K562 (cell line): Measurements from ENCODE around the gene PLA2G7. TPM values are rescaled to one million over a fixed set of nuclear protein-coding genes. Genes with fewer than 3 reads are reported as not detected.

Source experiments
- ATAC-seq: fragments of 200-7000 bp; cut with Tn5 transposase; 3 replicates; pipeline ENCODE4 v1.9.1; 2020; ENCODE audit warnings: moderate library complexity
- BruUV-seq: library from RNA; stranded (reverse); fragments of 400-500 nt; replicated peaks from 2 replicates; lab custom pipeline; 2021; lab: Mats Ljungman, UMichigan
- CTCF ChIA-PET: fragments of 300-600 bp; formaldehyde crosslinking; extraction: SDS; loops from one replicate; lab custom pipeline; 2021; ENCODE audit warnings: low intra/inter-chr PET ratio; lab: Yijun Ruan, JAX
- POLR2A ChIA-PET: fragments of 300-600, 350-650 bp; sonication (Branson Sonifier 250); formaldehyde crosslinking; extraction: SDS; loops from one replicate; lab custom pipeline; 2021; ENCODE audit warnings: antibody characterized with exemption, inconsistent platforms; lab: Yijun Ruan, JAX
- DNase-seq, 4 experiments: peaks; one replicate each; pipeline versions ENCODE4 v3.0.0 to v3.0.0-alpha.2; 2011 to 2018; ENCODE audit warnings: low spot score in 3 of 4, mixed read lengths in 3 of 4; ENCODE audit errors: extremely low read depth in 1 of 4
- FAIRE-seq: peaks from 2 replicates; lab custom pipeline; 2011; peaks lifted over from hg19 to GRCh38; lab: Jason Lieb, UNC
- H2AFZ ChIP-seq: 2 replicates; pipeline ENCODE4 v1.6.0; 2011; ENCODE audit warnings: low read depth, low read length, control low read depth, inconsistent platforms
- H3K27ac ChIP-seq: fragments of 200-600 bp; 3 replicates; pipeline ENCODE4 v1.8.0; 2011; ENCODE audit warnings: low read depth, mild to moderate bottlenecking, control low read depth, inconsistent platforms, low read length, moderate library complexity, mixed read lengths; ENCODE audit errors: extremely low read depth
- H3K27me3 ChIP-seq, 2 experiments: fragments of 300-600 bp in 1 of 2; 2 replicates in 1 of 2; 3 replicates in 1 of 2; pipeline versions ENCODE4 v1.6.0 to v1.8.0; 2011; ENCODE audit warnings: inconsistent platforms in 2 of 2, low read length in 2 of 2, mild to moderate bottlenecking in 1 of 2, mixed read lengths in 1 of 2, moderate library complexity in 1 of 2; ENCODE audit not compliant: control insufficient read depth in 2 of 2, insufficient read depth in 2 of 2
- H3K36me3 ChIP-seq: fragments of 300-600 bp; 3 replicates; pipeline ENCODE4 v1.8.0; 2011; ENCODE audit warnings: mild to moderate bottlenecking, low read length, inconsistent platforms; ENCODE audit not compliant: control insufficient read depth, insufficient read depth
- H3K4me1 ChIP-seq, 2 experiments: fragments of 200-600 bp in 1 of 2; replicated peaks in 1 of 2; 2 replicates in 1 of 2; 3 replicates in 1 of 2; pipeline versions ENCODE4 v1.5.1 to v1.8.0; 2011; ENCODE audit warnings: inconsistent platforms in 2 of 2, low read length in 2 of 2, mild to moderate bottlenecking in 1 of 2, mixed read lengths in 1 of 2, moderate library complexity in 1 of 2; ENCODE audit not compliant: control insufficient read depth in 2 of 2, insufficient read depth in 2 of 2
- H3K4me2 ChIP-seq: 2 replicates; pipeline ENCODE4 v1.6.1; 2011; ENCODE audit warnings: low read length, control low read depth, inconsistent platforms, mixed read lengths; ENCODE audit not compliant: insufficient read depth
- H3K4me3 ChIP-seq: fragments of 200-600 bp; sonication (generic), shearing (Covaris generic); 2 replicates; pipeline ENCODE4 v1.5.1; 2016; ENCODE audit warnings: control low read depth, inconsistent platforms
- H3K79me2 ChIP-seq: fragments of 200-600 bp; 3 replicates; pipeline ENCODE4 v1.8.0; 2011; ENCODE audit warnings: low read length, inconsistent platforms; ENCODE audit not compliant: control insufficient read depth, insufficient read depth
- H3K9ac ChIP-seq, 2 experiments: 2 replicates each; pipeline versions ENCODE4 v1.6.0 to v1.6.1; 2011; ENCODE audit warnings: low read depth in 2 of 2, low read length in 2 of 2, control low read depth in 1 of 2, inconsistent platforms in 1 of 2, mild to moderate bottlenecking in 1 of 2, mixed read lengths in 1 of 2; ENCODE audit not compliant: insufficient read depth in 1 of 2
- H3K9me1 ChIP-seq: one replicate; pipeline ENCODE4 v1.6.0; 2011; ENCODE audit warnings: inconsistent platforms, mild to moderate bottlenecking, low read length, moderate library complexity; ENCODE audit not compliant: control insufficient read depth, insufficient read depth
- H3K9me3 ChIP-seq: replicated peaks from 2 replicates; pipeline ENCODE4 v1.5.1; 2011; ENCODE audit warnings: low read depth, low read length, inconsistent platforms; ENCODE audit not compliant: control insufficient read depth, insufficient read depth
- H4K20me1 ChIP-seq: replicated peaks from 2 replicates; pipeline ENCODE4 v1.6.1; 2011; ENCODE audit warnings: low read length, inconsistent platforms, mixed read lengths; ENCODE audit not compliant: control insufficient read depth, insufficient read depth
- BMI1 ChIP-seq: fragments of 150-350 bp; IDR thresholded peaks from 2 replicates; pipeline ENCODE4 v1.6.1; 2014; ENCODE audit warnings: low read length
- CHD4 ChIP-seq: fragments of 200-600 bp; sonication (generic); IDR thresholded peaks from 3 replicates; pipeline ENCODE4 v1.6.1; 2012; ENCODE audit warnings: low read depth, mild to moderate bottlenecking, mixed read lengths, low read length, inconsistent platforms; ENCODE audit not compliant: insufficient read depth, insufficient replicate concordance, poor library complexity, severe bottlenecking
- COPS2 ChIP-seq: fragments of 450-650 bp; conservative IDR thresholded peaks from 2 replicates; pipeline ENCODE4 v1.6.1; 2016; ENCODE audit warnings: mild to moderate bottlenecking, moderate library complexity
- CREM ChIP-seq: IDR thresholded peaks from 2 replicates; pipeline ENCODE4 v1.6.1; 2014; ENCODE audit warnings: antibody characterized with exemption, low read depth
- EP400 ChIP-seq: fragments of 450-650 bp; IDR thresholded peaks from 2 replicates; pipeline ENCODE4 v1.6.1; 2017; ENCODE audit warnings: antibody characterized with exemption, mild to moderate bottlenecking, moderate library complexity
- HDAC8 ChIP-seq: fragments of 450-650 bp; IDR thresholded peaks from 2 replicates; pipeline ENCODE4 v1.6.1; 2016; ENCODE audit warnings: mild to moderate bottlenecking, missing genetic modification characterization, moderate library complexity, missing compliant biosample characterization
- ID3 ChIP-seq, 2 experiments: fragments of 250-450 bp in 1 of 2; fragments of 450-650 bp in 1 of 2; sonication (Bioruptor Pico) in 1 of 2; IDR thresholded peaks; 2 replicates each; pipeline versions ENCODE4 v1.6.1 to v1.8.0; 2016 to 2021; ENCODE audit warnings: mild to moderate bottlenecking in 2 of 2, moderate library complexity in 2 of 2, missing compliant biosample characterization in 1 of 2, missing genetic modification characterization in 1 of 2
- MTF1 ChIP-seq: fragments of 250-450 bp; sonication (Bioruptor Pico); IDR thresholded peaks from 2 replicates; pipeline ENCODE4 v1.9.0; 2021; ENCODE audit warnings: moderate library complexity, mild to moderate bottlenecking, inconsistent platforms, borderline replicate concordance
- NR4A1 ChIP-seq, 2 experiments: fragments of 250-450 bp in 1 of 2; fragments of 450-650 bp in 1 of 2; sonication (Bioruptor Pico) in 1 of 2; IDR thresholded peaks; 2 replicates each; pipeline versions ENCODE4 v1.4.0 to v1.6.1; 2016 to 2020; ENCODE audit warnings: mild to moderate bottlenecking in 2 of 2, missing compliant biosample characterization in 1 of 2, missing genetic modification characterization in 1 of 2, moderate library complexity in 1 of 2
- ZNF253 ChIP-seq: fragments of 250-450 bp; sonication (Bioruptor Pico); conservative IDR thresholded peaks from 2 replicates; pipeline ENCODE4 v1.6.1; 2021; ENCODE audit warnings: mild to moderate bottlenecking
- ZNF583 ChIP-seq: fragments of 250-450 bp; sonication (Bioruptor Pico); IDR thresholded peaks from 2 replicates; pipeline ENCODE4 v1.4.0; 2020
- ZNF699 ChIP-seq: fragments of 250-450 bp; sonication (Bioruptor Pico); IDR thresholded peaks from 2 replicates; pipeline ENCODE4 v1.8.0; 2021; ENCODE audit warnings: mild to moderate bottlenecking, moderate library complexity; ENCODE audit not compliant: insufficient replicate concordance
- WGBS: fragments of 100-300 bp; shearing (Covaris generic); methylation state at CpG from one replicate; pipeline ENCODE4 v1.1.6; 2016; ENCODE audit warnings: low coverage, mixed read lengths; ENCODE audit not compliant: insufficient coverage; ENCODE audit errors: missing lambda C conversion rate; 5-methylcytosine and 5-hydroxymethylcytosine counted together
- in situ Hi-C: fragments of 300-500 bp; cut with MboI; formaldehyde crosslinking; loops from 4 replicates; pipeline ENCODE4 v1.15.0; 2018; ENCODE audit warnings: inconsistent platforms, mixed read lengths
- intact Hi-C: fragments of 100-400 bp; cut with micrococcal nuclease; formaldehyde crosslinking; loops from 2 replicates; pipeline ENCODE4 v1.14.2; 2022
- polyA plus RNA-seq, 8 experiments: library from polyadenylated mRNA; depleted of rRNA in 4 of 8; stranded (reverse) in 5 of 8; unstranded in 3 of 8; fragments of >200 nt; fragmentation: Nextera tagmentation in 2 of 8; fragmentation: Illumina TruSeq in 1 of 8; extraction: Ambion mirVana in 2 of 8; extraction: Trizol in 1 of 8; gene quantifications; 2 replicates each; pipeline versions ENCODE4 v1.2.1 to v1.2.3, GENCODE V29; 2011 to 2014; ENCODE audit warnings: inconsistent platforms in 1 of 8, missing spikeins in 1 of 8
- total RNA-seq, 7 experiments: library from RNA; depleted of rRNA in 6 of 7; stranded (reverse); fragments of >200 nt in 6 of 7; fragmentation: Illumina TruSeq in 2 of 7; extraction: Trizol in 2 of 7; gene quantifications; 2 replicates each; pipeline versions ENCODE4 v1.2.1 to v1.2.3, GENCODE V29; 2011 to 2021; ENCODE audit warnings: low replicate concordance in 1 of 7
- TF ChIP-seq, protein P1 (sequence below): fragments of 450-650 bp; IDR thresholded peaks from one replicate; pipeline ENCODE4 v1.6.1; 2018; ENCODE audit warnings: mild to moderate bottlenecking, moderate library complexity; ENCODE audit not compliant: partially characterized antibody

PLA2G7 gene
- total and polyA plus RNA-seq, 9 of the 15 experiments (the other 6 are each of a cell fraction or from before 2014, with no cell fraction given): not detected

- Histone ChIP-seq H3K9ac (no peak overlapping the region), H2AFZ (no peak overlapping the region), H3K36me3 (no peaks in the 10 kb centered on the region), H3K27me3 (no peaks in the 10 kb centered on the region), H3K4me3 (no peak overlapping the region), H3K79me2 (no peaks in the 10 kb centered on the region), H3K9me3 (no peaks in the 10 kb centered on the region), H3K27ac (no peak overlapping the region), H3K9me1 (no peaks in the 10 kb centered on the region), H3K4me1 (no peaks in the 10 kb centered on the region), H3K4me2 (no peak overlapping the region), H4K20me1 (no peaks in the 10 kb centered on the region)
- no peak for ATAC-seq
- no TSS peak for BruUV-seq
- POLR2A ChIA-PET: no interaction called here
- in situ Hi-C loops (no loop called here), intact Hi-C loops (no loop called here)
- TF ChIP-seq NR4A1 (CRISPR knock-in tag; IDR thresholded peaks at IDR 0.05): no peak
- no peak for TF ChIP-seq NR4A1 (tag; IDR thresholded peaks at IDR 0.05)
- TF ChIP-seq, protein P1, sequence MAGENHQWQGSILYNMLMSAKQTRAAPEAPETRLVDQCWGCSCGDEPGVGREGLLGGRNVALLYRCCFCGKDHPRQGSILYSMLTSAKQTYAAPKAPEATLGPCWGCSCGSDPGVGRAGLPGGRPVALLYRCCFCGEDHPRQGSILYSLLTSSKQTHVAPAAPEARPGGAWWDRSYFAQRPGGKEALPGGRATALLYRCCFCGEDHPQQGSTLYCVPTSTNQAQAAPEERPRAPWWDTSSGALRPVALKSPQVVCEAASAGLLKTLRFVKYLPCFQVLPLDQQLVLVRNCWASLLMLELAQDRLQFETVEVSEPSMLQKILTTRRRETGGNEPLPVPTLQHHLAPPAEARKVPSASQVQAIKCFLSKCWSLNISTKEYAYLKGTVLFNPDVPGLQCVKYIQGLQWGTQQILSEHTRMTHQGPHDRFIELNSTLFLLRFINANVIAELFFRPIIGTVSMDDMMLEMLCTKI: no peak
- no peak for TF ChIP-seq ZNF699
- TF ChIP-seq HDAC8 (tag): no peak
- no peak for TF ChIP-seq ID3 (CRISPR knock-in tag; IDR thresholded peaks at IDR 0.05)
- TF ChIP-seq ID3 (tag; IDR thresholded peaks at IDR 0.05): no peak
- TF ChIP-seq MTF1 (CRISPR knock-in tag): no peak
- TF ChIP-seq COPS2: no peak
- TF ChIP-seq ZNF253 (CRISPR knock-in tag): no peak
- no peak for TF ChIP-seq CHD4
- TF ChIP-seq ZNF583: no peak
- no peak for TF ChIP-seq BMI1
- no peak for TF ChIP-seq CREM
- TF ChIP-seq EP400: no peak
- DNase-seq: no peak
- 0% methylated on average over 2 of the region's 2 CpGs for WGBS
- no peak for FAIRE-seq
- CTCF ChIA-PET: no interaction called here
These were observed 6.3 kb upstream of the PLA2G7 start for GRCh38 chr6:46741482-46741881.
